Measurements from ENCODE around the gene BCKDHB.
"Not testable (repeated sequence)": the region's sequence is repeated elsewhere in the genome, so short reads cannot be mapped to it uniquely, and the experiment has no call there.

The BCKDHB gene

DNA sequence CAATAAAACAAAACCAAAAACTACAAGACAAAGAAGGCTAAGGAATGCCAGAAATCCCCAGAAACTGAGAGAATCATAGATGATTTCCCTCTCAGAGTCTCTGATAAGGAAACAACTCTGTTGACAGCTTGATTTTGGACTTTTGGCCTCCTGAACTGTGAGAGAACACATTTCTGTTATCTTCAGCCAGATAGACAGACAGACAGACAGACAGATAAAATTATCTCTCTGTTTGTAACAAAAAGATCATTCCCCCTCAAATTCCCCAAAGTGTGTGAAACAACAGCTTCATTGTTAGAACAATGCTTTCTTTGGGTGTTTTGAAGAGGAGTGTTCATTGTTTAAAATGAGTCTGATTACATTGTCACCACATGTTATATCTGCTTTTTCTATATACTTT lies 148.2 kb downstream of the BCKDHB start:
- no peak for DNase-seq (ENCODE audit: low read depth, low spot score)

GRCh38 chr6:80256691-80257090 lies 150.2 kb downstream of the BCKDHB start:
- no peak for DNase-seq (ENCODE audit: low read depth, low spot score)

- no peak for DNase-seq (ENCODE audit: low read depth, low spot score)
These were observed 152.6 kb downstream of the BCKDHB start for GRCh38 chr6:80259118-80259517.

DNA sequence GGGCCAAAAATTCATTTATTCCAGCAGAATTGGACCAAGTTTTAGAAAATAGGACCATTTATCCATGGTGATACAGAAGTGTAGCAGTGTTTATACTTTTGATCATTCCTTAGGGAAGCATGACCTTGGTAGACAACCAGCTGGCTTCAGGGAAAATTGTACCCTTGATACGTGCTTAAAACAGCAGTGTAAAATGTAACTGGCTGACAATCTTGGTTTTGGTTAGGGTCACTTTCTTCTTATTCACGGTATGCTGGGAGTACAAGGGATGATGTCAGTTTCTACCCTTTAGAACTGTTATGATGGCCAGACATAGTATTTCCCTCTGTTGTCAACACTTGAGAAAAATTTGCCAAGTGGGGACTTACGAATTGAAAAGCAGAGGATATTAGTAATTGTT lies 157.1 kb downstream of the BCKDHB start:
- no peak for DNase-seq (ENCODE audit: low read depth, low spot score)

DNA sequence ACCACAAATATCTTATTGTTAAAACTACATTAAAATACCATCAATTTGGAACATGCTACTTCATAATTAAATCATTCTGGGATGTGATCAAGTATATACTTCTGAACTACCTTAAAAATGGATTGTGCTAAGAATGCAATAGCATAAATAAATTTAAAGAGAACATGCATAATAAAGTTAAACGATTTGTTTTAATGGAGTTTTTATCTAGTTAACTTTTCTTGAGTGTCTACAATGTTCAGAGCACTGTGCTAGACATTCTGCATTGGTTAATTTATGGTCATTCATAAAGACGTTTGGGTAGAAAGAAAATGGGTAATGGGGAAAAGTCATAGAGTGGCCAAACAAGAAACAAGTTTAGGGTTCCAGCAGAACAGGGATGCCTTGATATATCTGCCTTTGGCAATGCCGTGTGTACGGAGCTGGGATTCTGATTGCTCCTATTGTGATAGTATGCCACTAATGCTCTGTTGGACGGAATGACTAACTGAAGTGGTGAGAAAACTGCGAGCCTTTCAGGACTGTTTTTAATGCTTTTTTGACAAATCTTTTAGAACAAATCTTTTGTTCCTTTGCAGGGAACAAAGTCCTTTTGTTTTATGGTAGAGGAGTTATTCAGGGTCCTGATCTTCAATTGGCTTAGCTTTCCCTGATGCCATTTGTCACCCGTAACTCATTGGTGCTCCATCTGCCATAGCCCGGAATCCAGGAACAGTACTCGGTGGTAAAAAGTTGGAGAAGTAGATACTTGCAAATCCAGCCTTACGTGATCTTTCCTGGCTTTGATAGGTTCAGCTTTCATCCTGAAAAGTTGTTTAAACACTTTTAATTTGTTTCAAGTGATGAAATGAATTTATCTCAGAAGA lies 162.6 kb downstream of the BCKDHB start:
- no peak for DNase-seq (ENCODE audit: low read depth, low spot score)

GRCh38 chr6:80271074-80271473 lies 164.6 kb downstream of the BCKDHB start:
- DNase-seq (ENCODE audit: low read depth, low spot score): no peak

- no peak for DNase-seq (ENCODE audit: low read depth, low spot score)
These were observed 166.5 kb downstream of the BCKDHB start for GRCh38 chr6:80272988-80273387.

GRCh38 chr6:80276861-80277260 lies 170.4 kb downstream of the BCKDHB start:
- DNase-seq (ENCODE audit: low read depth, low spot score): no peak

- DNase-seq (ENCODE audit: low read depth, low spot score): no peak
These were observed 171.0 kb downstream of the BCKDHB start for GRCh38 chr6:80277501-80277900.

GRCh38 chr6:80280262-80281010 lies 174.0 kb downstream of the BCKDHB start:
- DNase-seq (ENCODE audit: low read depth, low spot score): no peak

DNA sequence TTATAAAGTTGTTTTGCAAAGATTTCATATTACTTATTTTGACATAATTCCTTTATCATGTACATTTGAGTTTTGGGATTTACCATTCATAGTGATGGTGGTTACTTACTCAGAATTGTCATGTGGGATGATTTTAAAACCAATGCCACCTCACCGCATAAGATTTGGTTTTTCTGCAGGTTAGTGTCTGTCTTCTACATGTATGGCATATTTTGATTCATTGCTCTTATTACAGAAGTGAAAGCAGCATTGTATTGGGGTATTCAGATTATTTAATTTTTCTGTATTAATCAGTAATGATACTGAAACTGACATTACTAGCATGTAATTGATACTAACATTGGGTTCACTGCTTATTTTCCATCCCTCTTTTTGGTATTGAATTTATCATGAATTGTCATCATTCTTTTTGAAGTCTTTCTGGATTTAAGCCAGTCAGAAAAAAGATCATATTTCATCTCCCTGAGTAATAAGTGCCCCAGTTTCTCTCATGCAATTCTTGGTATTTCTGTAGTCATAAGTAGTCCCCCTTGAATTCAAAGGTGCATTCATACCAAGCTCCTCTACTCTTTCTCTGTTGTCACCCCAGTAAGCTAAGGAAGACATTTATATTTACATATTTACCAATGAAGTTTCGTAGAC lies 176.6 kb downstream of the BCKDHB start:
- no peak for DNase-seq (ENCODE audit: low read depth, low spot score)

DNA sequence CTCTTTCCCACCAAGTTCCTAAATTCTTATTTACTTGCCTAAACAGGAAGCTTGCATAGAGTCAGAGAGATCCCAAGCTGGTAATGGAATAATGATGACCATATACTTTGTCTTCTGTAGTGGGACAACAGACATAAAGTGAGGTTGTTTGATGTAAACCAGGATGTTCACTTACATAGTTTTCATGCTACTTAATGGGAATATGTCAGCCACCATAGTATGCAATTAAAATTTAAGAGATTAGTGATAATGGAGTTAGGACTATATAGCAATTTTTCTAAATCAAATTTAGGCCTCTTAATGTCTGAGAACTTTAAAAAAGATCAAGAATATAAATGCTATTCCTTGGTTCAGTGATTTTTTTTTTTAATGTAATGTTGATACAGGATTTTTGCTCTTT lies 180.6 kb downstream of the BCKDHB start:
- DNase-seq (ENCODE audit: low read depth, low spot score): no peak

GRCh38 chr6:80287607-80288006 lies 181.1 kb downstream of the BCKDHB start:
- DNase-seq (ENCODE audit: low read depth, low spot score): no peak

GRCh38 chr6:80289727-80290126 lies 183.3 kb downstream of the BCKDHB start:
- DNase-seq (ENCODE audit: low read depth, low spot score): no peak

DNA sequence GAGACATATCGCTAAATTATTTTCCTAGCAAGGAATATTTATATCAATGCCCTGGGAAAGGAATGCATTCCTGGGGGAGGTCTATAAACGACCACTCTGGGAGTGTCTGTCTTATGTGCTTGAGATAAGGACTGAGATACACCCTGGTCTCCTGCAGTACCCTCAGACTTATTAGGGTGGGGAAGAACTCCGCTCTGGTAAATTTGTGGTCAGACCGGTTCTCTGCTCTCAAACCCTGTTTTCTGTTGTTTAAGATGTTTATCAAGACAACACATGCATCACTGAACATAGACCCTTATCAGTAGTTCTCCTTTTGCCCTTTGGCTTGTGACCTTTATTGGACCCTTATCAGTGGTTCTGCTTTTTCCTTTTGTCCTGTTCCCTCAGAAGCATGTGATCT lies 188.1 kb downstream of the BCKDHB start:
- DNase-seq (ENCODE audit: low read depth, low spot score): not testable (repeated sequence)

GRCh38 chr6:80302716-80303115 lies 196.2 kb downstream of the BCKDHB start:
- DNase-seq (ENCODE audit: low read depth, low spot score): no peak

DNA sequence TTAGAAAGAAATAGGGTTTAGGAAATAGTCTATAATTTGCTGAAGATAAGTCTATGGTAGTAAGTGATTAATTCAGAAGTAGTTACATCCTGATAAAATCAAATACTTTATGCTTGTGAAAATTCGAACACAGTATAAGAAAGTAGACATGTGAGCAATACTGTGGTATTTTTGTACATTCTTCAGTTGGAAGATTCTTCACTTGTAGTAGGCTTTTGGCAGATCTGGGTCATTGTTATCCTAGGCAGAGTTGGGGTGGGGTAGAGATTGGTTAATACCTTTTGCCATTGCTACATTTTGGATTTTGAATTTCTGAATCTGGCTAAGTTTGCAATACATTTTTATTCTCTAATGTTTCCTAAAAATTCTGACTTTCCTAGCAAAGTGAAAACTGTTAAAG lies 197.5 kb downstream of the BCKDHB start:
- DNase-seq (ENCODE audit: low read depth, low spot score): no peak

GRCh38 chr6:80314531-80314930 lies 208.1 kb downstream of the BCKDHB start:
- no peak for DNase-seq (ENCODE audit: low read depth, low spot score)

GRCh38 chr6:80316686-80317231 lies 210.3 kb downstream of the BCKDHB start:
- DNase-seq (ENCODE audit: low read depth, low spot score): no peak

- no peak for DNase-seq (ENCODE audit: low read depth, low spot score)
These were observed 212.7 kb downstream of the BCKDHB start for GRCh38 chr6:80319196-80319595.

DNA sequence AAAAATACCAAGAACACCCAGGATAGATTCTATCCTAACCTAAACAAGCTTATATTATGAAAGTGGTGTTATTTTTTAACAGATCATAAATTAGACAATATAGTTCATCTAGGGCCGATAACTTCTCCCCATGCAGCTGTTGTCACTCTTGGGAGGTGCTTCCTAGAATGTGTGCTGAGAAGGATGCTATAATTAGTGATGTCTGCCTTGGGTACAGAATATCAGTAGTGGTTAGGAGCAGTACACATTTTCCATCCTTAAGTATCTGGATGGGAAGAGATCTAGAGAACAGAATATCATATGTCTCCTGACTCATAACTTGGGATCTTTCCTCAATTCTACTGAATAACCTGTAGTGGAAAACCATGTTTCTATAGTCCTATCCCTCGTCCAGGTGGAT lies 214.5 kb downstream of the BCKDHB start:
- DNase-seq (ENCODE audit: low read depth, low spot score): no peak

GRCh38 chr6:80325742-80326141 lies 219.3 kb downstream of the BCKDHB start:
- no peak for DNase-seq (ENCODE audit: low read depth, low spot score)
